Esophagus muscularis mucosa (tissue), 4 donors: ENCODE results near the gene HESX1.

Experiments used
- CTCF ChIP-seq, 3 experiments: fragments of 200-600 bp in 2 of 3; fragments of 450-650 bp in 1 of 3; sonication (generic) in 2 of 3; IDR thresholded peaks; one replicate each; pipeline ENCODE4 v1.5.1; 2017 to 2019; ENCODE audit warnings: antibody characterized with exemption in 3 of 3, mild to moderate bottlenecking in 2 of 3, moderate library complexity in 1 of 3
- EP300 ChIP-seq: sonication (generic); formaldehyde crosslinking; IDR thresholded peaks from one replicate; pipeline ENCODE4 v1.6.1; 2017; ENCODE audit warnings: antibody characterized with exemption
- POLR2A ChIP-seq: fragments of 450-650 bp; IDR thresholded peaks from one replicate; pipeline ENCODE4 v1.6.1; 2017; ENCODE audit warnings: antibody characterized with exemption, moderate library complexity, mild to moderate bottlenecking, low read depth
- POLR2AphosphoS5 ChIP-seq, 2 donors: sonication (generic); formaldehyde crosslinking; IDR thresholded peaks; one replicate each; pipeline ENCODE4 v1.6.1; 2017; ENCODE audit warnings: antibody characterized with exemption in 2 of 2

- TF ChIP-seq POLR2AphosphoS5 (IDR thresholded peaks at IDR 0.05) (no peak), CTCF (IDR thresholded peaks at IDR 0.05) (no peak), POLR2A (no peak), EP300 (no peak)
These were observed 30.7 kb downstream of the HESX1 start for GRCh38 chr3:57169108-57169507.
